B cell (primary cell): ENCODE measurements around the gene NCEH1.

Source experiments
- CTCF ChIP-seq: fragments of 200-600 bp; IDR thresholded peaks from one replicate; pipeline ENCODE4 v1.8.0; 2022; ENCODE audit warnings: antibody characterized with exemption, mild to moderate bottlenecking
- EZH2 ChIP-seq: IDR thresholded peaks from 2 replicates; pipeline ENCODE4 v1.6.1; 2012; ENCODE audit warnings: borderline replicate concordance, low read depth, mild to moderate bottlenecking, moderate library complexity, low read length; ENCODE audit not compliant: insufficient read depth, poor library complexity, severe bottlenecking

GRCh38 chr3:172697558-172697957 is 13.3 kb downstream of the NCEH1 start:
- TF ChIP-seq CTCF (no peak), EZH2 (no peak)
